WTC11 (cell line): ENCODE data around the gene ANKRD39. TPM values are rescaled to one million over a fixed set of nuclear protein-coding genes. Genes with fewer than 3 reads are reported as not detected.

ENCODE experiments used
- ATAC-seq: fragments of 200-7000 bp; cut with Tn5 transposase; 2 replicates; pipeline ENCODE4 v1.10.0; 2021; ENCODE audit warnings: mild to moderate bottlenecking, moderate library complexity
- CTCF ChIA-PET: fragments of 300-600 bp; sonication (Branson Sonifier 250); formaldehyde crosslinking; loops from one replicate; lab custom pipeline; 2021; ENCODE audit warnings: antibody characterized with exemption; lab: Charles Lee
- POLR2A ChIA-PET: fragments of 350-600 bp; sonication (Branson Sonifier 250); formaldehyde crosslinking; loops from one replicate; lab custom pipeline; 2021; ENCODE audit warnings: antibody characterized with exemption; lab: Charles Lee
- DNase-seq: peaks from one replicate; pipeline ENCODE4 v3.0.0; 2021; ENCODE audit warnings: low spot score
- H3K27ac Mint-ChIP-seq: 2 replicates; pipeline ENCODE4 v1.8.0; 2021; ENCODE audit warnings: mixed read lengths
- H3K27me3 Mint-ChIP-seq: 2 replicates; pipeline ENCODE4 v1.8.0; 2021; ENCODE audit warnings: low read depth, mild to moderate bottlenecking, moderate library complexity, mixed read lengths
- H3K36me3 Mint-ChIP-seq: 2 replicates; pipeline ENCODE4 v1.8.0; 2021; ENCODE audit warnings: mixed read lengths
- H3K4me1 Mint-ChIP-seq: 2 replicates; pipeline ENCODE4 v1.8.0; 2022; ENCODE audit warnings: mixed read lengths
- H3K4me3 Mint-ChIP-seq: 2 replicates; pipeline ENCODE4 v1.8.0; 2021; ENCODE audit warnings: mild to moderate bottlenecking, moderate library complexity, mixed read lengths
- H3K9me3 Mint-ChIP-seq: 2 replicates; pipeline ENCODE4 v1.8.0; 2021; ENCODE audit warnings: mixed read lengths
- ATF1 ChIP-seq: sonication (generic); formaldehyde crosslinking; IDR thresholded peaks from 2 replicates; pipeline ENCODE4 v1.8.1; 2023; ENCODE audit warnings: mild to moderate bottlenecking, moderate library complexity, missing genetic modification reagents
- ETV6 ChIP-seq: sonication (generic); formaldehyde crosslinking; IDR thresholded peaks from 2 replicates; pipeline ENCODE4 v1.8.1; 2022; ENCODE audit warnings: mild to moderate bottlenecking, missing genetic modification reagents
- MYBL2 ChIP-seq: sonication (generic); formaldehyde crosslinking; IDR thresholded peaks from 2 replicates; pipeline ENCODE4 v1.8.1; 2023; ENCODE audit warnings: mild to moderate bottlenecking, moderate library complexity, missing genetic modification reagents
- NR3C1 ChIP-seq: sonication (generic); formaldehyde crosslinking; conservative IDR thresholded peaks from 2 replicates; pipeline ENCODE4 v1.8.1; 2023; ENCODE audit warnings: low read depth, mild to moderate bottlenecking, missing genetic modification reagents
- PRRX2 ChIP-seq: fragments of 250-450 bp; sonication (Bioruptor Pico); IDR thresholded peaks from 2 replicates; pipeline ENCODE4 v1.8.0; 2021; ENCODE audit warnings: mild to moderate bottlenecking
- RELA ChIP-seq: sonication (generic); formaldehyde crosslinking; IDR thresholded peaks from 2 replicates; pipeline ENCODE4 v1.8.1; 2022; ENCODE audit warnings: missing genetic modification reagents, mild to moderate bottlenecking, borderline replicate concordance
- SP1 ChIP-seq: sonication (generic); formaldehyde crosslinking; conservative IDR thresholded peaks from 2 replicates; pipeline ENCODE4 v1.8.1; 2022; ENCODE audit warnings: missing genetic modification reagents
- ZBTB21 ChIP-seq: sonication (generic); formaldehyde crosslinking; IDR thresholded peaks from 2 replicates; pipeline ENCODE4 v1.8.1; 2023; ENCODE audit warnings: mild to moderate bottlenecking, missing genetic modification reagents, borderline replicate concordance
- ZNF232 ChIP-seq: sonication (generic); formaldehyde crosslinking; IDR thresholded peaks from 2 replicates; pipeline ENCODE4 v1.8.0; 2022; ENCODE audit warnings: mild to moderate bottlenecking, missing genetic modification reagents
- ZNF423 ChIP-seq: fragments of 250-450 bp; sonication (Bioruptor Pico); IDR thresholded peaks from 2 replicates; pipeline ENCODE4 v2.1.2; 2022; ENCODE audit warnings: mild to moderate bottlenecking, moderate library complexity
- total RNA-seq: library from RNA; stranded (reverse); gene quantifications from 3 replicates; pipeline ENCODE4 v1.2.3, GENCODE V29; 2021
- TF ChIP-seq, protein P1 (sequence below): sonication (generic); formaldehyde crosslinking; IDR thresholded peaks from 2 replicates; pipeline ENCODE4 v1.8.1; 2023; ENCODE audit warnings: mild to moderate bottlenecking, missing genetic modification reagents, moderate library complexity
- TF ChIP-seq, protein P2 (sequence below): sonication (generic); formaldehyde crosslinking; IDR thresholded peaks from 2 replicates; pipeline ENCODE4 v1.8.0; 2022; ENCODE audit warnings: mild to moderate bottlenecking, missing genetic modification reagents
- TF ChIP-seq, protein P3 (sequence below): fragments of 250-450 bp; sonication (Bioruptor Pico); conservative IDR thresholded peaks from 2 replicates; pipeline ENCODE4 v1.9.0; 2021; ENCODE audit warnings: mild to moderate bottlenecking
- TF ChIP-seq, protein P4 (sequence below): sonication (generic); formaldehyde crosslinking; conservative IDR thresholded peaks from 2 replicates; pipeline ENCODE4 v1.8.1; 2023; ENCODE audit warnings: mild to moderate bottlenecking, low read depth, missing genetic modification reagents, moderate library complexity
- TF ChIP-seq, protein P5 (sequence below): sonication (generic); formaldehyde crosslinking; IDR thresholded peaks from 2 replicates; pipeline ENCODE4 v1.8.0; 2022; ENCODE audit warnings: mild to moderate bottlenecking, missing genetic modification reagents
- TF ChIP-seq, protein P6 (sequence below): fragments of 250-450 bp; sonication (Bioruptor Pico); IDR thresholded peaks from 2 replicates; pipeline ENCODE4 v1.9.0; 2021; ENCODE audit warnings: moderate library complexity, mild to moderate bottlenecking, inconsistent platforms, borderline replicate concordance
- TF ChIP-seq, protein P7 (sequence below): sonication (generic); formaldehyde crosslinking; IDR thresholded peaks from 2 replicates; pipeline ENCODE4 v1.8.1; 2023; ENCODE audit warnings: mild to moderate bottlenecking, missing genetic modification reagents

Gene ANKRD39
- total RNA-seq, 1 experiment from 2014 or later = 17.9 TPM

DNA sequence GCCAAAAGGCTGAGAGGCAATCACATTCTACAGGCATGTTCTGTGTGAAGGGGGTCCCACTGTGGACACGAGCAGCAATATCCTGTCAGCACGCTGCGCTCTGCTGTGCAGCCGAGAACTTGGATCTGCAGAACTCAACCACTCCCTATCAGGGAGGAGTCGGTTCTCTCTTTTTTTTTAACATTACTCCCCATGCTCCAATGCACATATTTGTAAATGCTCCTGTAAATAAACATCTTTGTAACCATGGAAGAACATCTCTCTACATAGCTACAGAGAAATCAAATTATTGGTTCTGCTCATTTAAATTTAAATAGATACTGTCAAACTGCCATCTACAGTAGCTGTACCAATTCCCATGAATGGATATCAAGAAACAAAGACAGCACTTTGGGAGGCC, 11.0 kb downstream of the ANKRD39 start:
- Mint-ChIP-seq H3K36me3 (peaks cover 18% of the 10 kb centered on the region), H3K27me3 (no peaks in the 10 kb centered on the region), H3K4me3 (no peak overlapping the region), H3K4me1 (peaks cover 5% of the 10 kb centered on the region; the same call in 1 of the 2 replicates), H3K27ac (no peak overlapping the region), H3K9me3 (no peaks in the 10 kb centered on the region)
- TF ChIP-seq, protein P1, sequence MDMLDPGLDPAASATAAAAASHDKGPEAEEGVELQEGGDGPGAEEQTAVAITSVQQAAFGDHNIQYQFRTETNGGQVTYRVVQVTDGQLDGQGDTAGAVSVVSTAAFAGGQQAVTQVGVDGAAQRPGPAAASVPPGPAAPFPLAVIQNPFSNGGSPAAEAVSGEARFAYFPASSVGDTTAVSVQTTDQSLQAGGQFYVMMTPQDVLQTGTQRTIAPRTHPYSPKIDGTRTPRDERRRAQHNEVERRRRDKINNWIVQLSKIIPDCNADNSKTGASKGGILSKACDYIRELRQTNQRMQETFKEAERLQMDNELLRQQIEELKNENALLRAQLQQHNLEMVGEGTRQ (CRISPR knock-in tag) = no peak
- TF ChIP-seq, protein P2, sequence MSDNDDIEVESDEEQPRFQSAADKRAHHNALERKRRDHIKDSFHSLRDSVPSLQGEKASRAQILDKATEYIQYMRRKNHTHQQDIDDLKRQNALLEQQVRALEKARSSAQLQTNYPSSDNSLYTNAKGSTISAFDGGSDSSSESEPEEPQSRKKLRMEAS (CRISPR knock-in tag) = no peak
- TF ChIP-seq ZNF423 (CRISPR knock-in tag) (no peak), SP1 (CRISPR knock-in tag) (no peak), PRRX2 (CRISPR knock-in tag) (no peak), ZBTB21 (CRISPR knock-in tag) (no peak), NR3C1 (CRISPR knock-in tag) (no peak), ZNF232 (CRISPR knock-in tag) (no peak), ATF1 (CRISPR knock-in tag) (no peak), MYBL2 (no peak), ETV6 (CRISPR knock-in tag) (no peak), RELA (CRISPR knock-in tag) (no peak)
- TF ChIP-seq, protein P3, sequence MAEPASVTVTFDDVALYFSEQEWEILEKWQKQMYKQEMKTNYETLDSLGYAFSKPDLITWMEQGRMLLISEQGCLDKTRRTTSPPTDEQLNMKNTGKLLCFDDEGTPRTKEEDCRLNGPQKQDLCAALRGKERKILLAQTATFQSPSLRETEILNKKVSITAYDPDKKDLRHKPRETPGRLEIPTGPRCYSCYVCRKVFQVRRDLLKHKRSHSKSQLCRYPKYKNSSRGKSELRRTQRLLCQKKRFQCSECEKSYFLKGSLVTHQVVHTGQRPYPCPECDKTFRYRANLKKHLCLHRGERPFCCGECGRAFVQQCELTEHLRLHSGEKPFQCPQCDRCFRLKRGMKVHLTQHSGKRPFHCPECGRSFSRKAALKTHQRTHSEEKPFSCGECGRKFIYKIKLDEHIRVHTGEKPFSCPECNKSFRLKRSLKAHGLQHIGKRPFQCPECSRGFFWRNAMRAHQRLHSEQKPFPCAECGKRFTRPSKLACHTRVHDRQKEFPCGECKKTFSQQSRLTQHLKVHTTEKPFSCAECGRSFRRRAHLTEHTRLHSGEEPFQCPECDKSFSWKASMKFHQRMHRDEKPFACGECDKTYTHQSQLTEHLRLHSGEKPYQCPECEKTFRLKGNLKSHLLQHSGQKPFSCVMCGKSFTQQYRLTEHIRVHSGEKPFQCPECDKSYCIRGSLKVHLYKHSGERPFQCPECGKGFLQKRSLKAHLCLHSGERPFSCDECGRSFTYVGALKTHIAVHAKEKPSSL (CRISPR knock-in tag) = no peak
- TF ChIP-seq, protein P4, sequence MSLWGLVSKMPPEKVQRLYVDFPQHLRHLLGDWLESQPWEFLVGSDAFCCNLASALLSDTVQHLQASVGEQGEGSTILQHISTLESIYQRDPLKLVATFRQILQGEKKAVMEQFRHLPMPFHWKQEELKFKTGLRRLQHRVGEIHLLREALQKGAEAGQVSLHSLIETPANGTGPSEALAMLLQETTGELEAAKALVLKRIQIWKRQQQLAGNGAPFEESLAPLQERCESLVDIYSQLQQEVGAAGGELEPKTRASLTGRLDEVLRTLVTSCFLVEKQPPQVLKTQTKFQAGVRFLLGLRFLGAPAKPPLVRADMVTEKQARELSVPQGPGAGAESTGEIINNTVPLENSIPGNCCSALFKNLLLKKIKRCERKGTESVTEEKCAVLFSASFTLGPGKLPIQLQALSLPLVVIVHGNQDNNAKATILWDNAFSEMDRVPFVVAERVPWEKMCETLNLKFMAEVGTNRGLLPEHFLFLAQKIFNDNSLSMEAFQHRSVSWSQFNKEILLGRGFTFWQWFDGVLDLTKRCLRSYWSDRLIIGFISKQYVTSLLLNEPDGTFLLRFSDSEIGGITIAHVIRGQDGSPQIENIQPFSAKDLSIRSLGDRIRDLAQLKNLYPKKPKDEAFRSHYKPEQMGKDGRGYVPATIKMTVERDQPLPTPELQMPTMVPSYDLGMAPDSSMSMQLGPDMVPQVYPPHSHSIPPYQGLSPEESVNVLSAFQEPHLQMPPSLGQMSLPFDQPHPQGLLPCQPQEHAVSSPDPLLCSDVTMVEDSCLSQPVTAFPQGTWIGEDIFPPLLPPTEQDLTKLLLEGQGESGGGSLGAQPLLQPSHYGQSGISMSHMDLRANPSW = no peak
- TF ChIP-seq, protein P5, sequence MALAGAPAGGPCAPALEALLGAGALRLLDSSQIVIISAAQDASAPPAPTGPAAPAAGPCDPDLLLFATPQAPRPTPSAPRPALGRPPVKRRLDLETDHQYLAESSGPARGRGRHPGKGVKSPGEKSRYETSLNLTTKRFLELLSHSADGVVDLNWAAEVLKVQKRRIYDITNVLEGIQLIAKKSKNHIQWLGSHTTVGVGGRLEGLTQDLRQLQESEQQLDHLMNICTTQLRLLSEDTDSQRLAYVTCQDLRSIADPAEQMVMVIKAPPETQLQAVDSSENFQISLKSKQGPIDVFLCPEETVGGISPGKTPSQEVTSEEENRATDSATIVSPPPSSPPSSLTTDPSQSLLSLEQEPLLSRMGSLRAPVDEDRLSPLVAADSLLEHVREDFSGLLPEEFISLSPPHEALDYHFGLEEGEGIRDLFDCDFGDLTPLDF = no peak
- TF ChIP-seq, protein P6, sequence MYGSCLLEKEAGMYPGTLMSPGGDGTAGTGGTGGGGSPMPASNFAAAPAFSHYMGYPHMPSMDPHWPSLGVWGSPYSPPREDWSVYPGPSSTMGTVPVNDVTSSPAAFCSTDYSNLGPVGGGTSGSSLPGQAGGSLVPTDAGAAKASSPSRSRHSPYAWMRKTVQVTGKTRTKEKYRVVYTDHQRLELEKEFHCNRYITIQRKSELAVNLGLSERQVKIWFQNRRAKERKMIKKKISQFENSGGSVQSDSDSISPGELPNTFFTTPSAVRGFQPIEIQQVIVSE (CRISPR knock-in tag) = no peak
- TF ChIP-seq, protein P7, sequence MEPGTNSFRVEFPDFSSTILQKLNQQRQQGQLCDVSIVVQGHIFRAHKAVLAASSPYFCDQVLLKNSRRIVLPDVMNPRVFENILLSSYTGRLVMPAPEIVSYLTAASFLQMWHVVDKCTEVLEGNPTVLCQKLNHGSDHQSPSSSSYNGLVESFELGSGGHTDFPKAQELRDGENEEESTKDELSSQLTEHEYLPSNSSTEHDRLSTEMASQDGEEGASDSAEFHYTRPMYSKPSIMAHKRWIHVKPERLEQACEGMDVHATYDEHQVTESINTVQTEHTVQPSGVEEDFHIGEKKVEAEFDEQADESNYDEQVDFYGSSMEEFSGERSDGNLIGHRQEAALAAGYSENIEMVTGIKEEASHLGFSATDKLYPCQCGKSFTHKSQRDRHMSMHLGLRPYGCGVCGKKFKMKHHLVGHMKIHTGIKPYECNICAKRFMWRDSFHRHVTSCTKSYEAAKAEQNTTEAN (CRISPR knock-in tag) = no peak
- POLR2A ChIA-PET = interaction anchor here (0.6 kb wide), 1 partner anchor 30 kb away, joined by 4 read pairs; no protein-coding TSS in a partner anchor
- DNase-seq (no peak), ATAC-seq (no peak)
- CTCF ChIA-PET = interaction anchor here (1.6 to 2.7 kb wide), 2 partner anchors 11 to 104 kb away, joined by 6 to 14 read pairs; partner anchors contain the start of gene ANKRD39
